Activated naive CD8-positive, alpha-beta T cell (primary cell): ENCODE measurements around the gene IZUMO3.
"Not testable (repeated sequence)": the region's sequence is repeated elsewhere in the genome, so short reads cannot be mapped to it uniquely, and the experiment has no call there.

ENCODE experiments used
- H3K27ac Mint-ChIP-seq: one replicate; pipeline ENCODE4 v1.8.0; 2021; ENCODE audit warnings: mixed read lengths
- H3K27me3 Mint-ChIP-seq: one replicate; pipeline ENCODE4 v1.8.0; 2021; ENCODE audit warnings: mixed read lengths
- H3K36me3 Mint-ChIP-seq: one replicate; pipeline ENCODE4 v1.8.0; 2021; ENCODE audit warnings: mixed read lengths
- H3K4me1 Mint-ChIP-seq: one replicate; pipeline ENCODE4 v1.8.0; 2021; ENCODE audit warnings: low read depth, mixed read lengths
- H3K4me3 Mint-ChIP-seq: one replicate; pipeline ENCODE4 v1.8.0; 2021; ENCODE audit warnings: mild to moderate bottlenecking, mixed read lengths
- H3K9me3 Mint-ChIP-seq: one replicate; pipeline ENCODE4 v1.8.0; 2021; ENCODE audit warnings: low read depth, mixed read lengths

Gene IZUMO3

GRCh38 chr9:24545847-24546522 lies at the start of gene IZUMO3:
TSS of gene IZUMO3 (minus strand) at chr9:24545897. CDS start at chr9:24545649, 248 bp downstream.
- H3K36me3 Mint-ChIP-seq = no peaks in the 10 kb centered on the region
- no peaks in the 10 kb centered on the region for H3K4me1 Mint-ChIP-seq
- H3K27me3 Mint-ChIP-seq = no peaks in the 10 kb centered on the region
- peaks cover 30% of the 10 kb centered on the region for H3K9me3 Mint-ChIP-seq
- H3K27ac Mint-ChIP-seq = no peak within 1 kb of the TSS
- no peak within 1 kb of the TSS for H3K4me3 Mint-ChIP-seq

GRCh38 chr9:24594234-24594850 lies 48.6 kb upstream of the IZUMO3 start:
- no peak overlapping the region for H3K4me3 Mint-ChIP-seq
- H3K4me1 Mint-ChIP-seq = no peaks in the 10 kb centered on the region
- H3K36me3 Mint-ChIP-seq = no peaks in the 10 kb centered on the region
- H3K27ac Mint-ChIP-seq = no peak overlapping the region
- H3K27me3 Mint-ChIP-seq = no peaks in the 10 kb centered on the region
- H3K9me3 Mint-ChIP-seq = peaks cover 19% of the 10 kb centered on the region

- H3K4me1 Mint-ChIP-seq = no peaks in the 10 kb centered on the region
Measured at GRCh38 chr9:24590432-24590831, 44.7 kb upstream of the IZUMO3 start.

GRCh38 chr9:24587883-24588282 lies 42.2 kb upstream of the IZUMO3 start:
- Mint-ChIP-seq H3K9me3 (peaks cover 6% of the 10 kb centered on the region), H3K27me3 (no peaks in the 10 kb centered on the region)

More at GRCh38 chr9:24590432-24590831, 44.7 kb upstream of the IZUMO3 start:
- Mint-ChIP-seq H3K27me3 (no peaks in the 10 kb centered on the region), H3K36me3 (no peaks in the 10 kb centered on the region), H3K9me3 (peaks cover 8% of the 10 kb centered on the region), H3K4me3 (no peak overlapping the region), H3K27ac (no peak overlapping the region)

GRCh38 chr9:24582146-24583126 lies 36.7 kb upstream of the IZUMO3 start:
- H3K27ac Mint-ChIP-seq = no peak overlapping the region
- H3K27me3 Mint-ChIP-seq = no peaks in the 10 kb centered on the region
- no peaks in the 10 kb centered on the region for H3K4me1 Mint-ChIP-seq
- H3K9me3 Mint-ChIP-seq = peaks cover 8% of the 10 kb centered on the region
- H3K36me3 Mint-ChIP-seq = no peaks in the 10 kb centered on the region
- H3K4me3 Mint-ChIP-seq = no peak overlapping the region

More at GRCh38 chr9:24587883-24588282, 42.2 kb upstream of the IZUMO3 start:
- no peaks in the 10 kb centered on the region for H3K36me3 Mint-ChIP-seq
- H3K27ac Mint-ChIP-seq = no peak overlapping the region
- no peaks in the 10 kb centered on the region for H3K4me1 Mint-ChIP-seq
- no peak overlapping the region for H3K4me3 Mint-ChIP-seq

- H3K9me3 Mint-ChIP-seq, H3K27me3 Mint-ChIP-seq, H3K27ac Mint-ChIP-seq, H3K36me3 Mint-ChIP-seq, H3K4me3 Mint-ChIP-seq, H3K4me1 Mint-ChIP-seq: not testable (repeated sequence)
Measured at GRCh38 chr9:24580005-24580404, 34.3 kb upstream of the IZUMO3 start.

- Mint-ChIP-seq H3K9me3 (peaks cover 9% of the 10 kb centered on the region), H3K4me1 (no peaks in the 10 kb centered on the region), H3K27ac (no peak overlapping the region), H3K36me3 (no peaks in the 10 kb centered on the region), H3K27me3 (no peaks in the 10 kb centered on the region), H3K4me3 (no peak overlapping the region)
Measured at GRCh38 chr9:24572406-24572805, 26.7 kb upstream of the IZUMO3 start.

- H3K9me3 Mint-ChIP-seq = peaks cover 28% of the 10 kb centered on the region
- no peaks in the 10 kb centered on the region for H3K27me3 Mint-ChIP-seq
- no peak overlapping the region for H3K27ac Mint-ChIP-seq
- no peaks in the 10 kb centered on the region for H3K36me3 Mint-ChIP-seq
- no peak overlapping the region for H3K4me3 Mint-ChIP-seq
- H3K4me1 Mint-ChIP-seq = no peaks in the 10 kb centered on the region
Measured at GRCh38 chr9:24561957-24562356, 16.3 kb upstream of the IZUMO3 start.

GRCh38 chr9:24553183-24553552 lies 7.5 kb upstream of the IZUMO3 start:
- Mint-ChIP-seq H3K27ac (no peak overlapping the region), H3K9me3 (peaks cover 21% of the 10 kb centered on the region), H3K4me1 (no peaks in the 10 kb centered on the region), H3K36me3 (no peaks in the 10 kb centered on the region), H3K27me3 (no peaks in the 10 kb centered on the region), H3K4me3 (no peak overlapping the region)

- no peaks in the 10 kb centered on the region for H3K27me3 Mint-ChIP-seq
Measured at GRCh38 chr9:24552526-24553182, 7.0 kb upstream of the IZUMO3 start.

GRCh38 chr9:24545285-24545684 lies 412 bp downstream of the IZUMO3 start:
- H3K27me3 Mint-ChIP-seq = no peaks in the 10 kb centered on the region
- no peak overlapping the region for H3K4me3 Mint-ChIP-seq
- H3K9me3 Mint-ChIP-seq = peaks cover 30% of the 10 kb centered on the region
- H3K27ac Mint-ChIP-seq = no peak overlapping the region
- H3K36me3 Mint-ChIP-seq = no peaks in the 10 kb centered on the region
- no peaks in the 10 kb centered on the region for H3K4me1 Mint-ChIP-seq

More at GRCh38 chr9:24552526-24553182, 7.0 kb upstream of the IZUMO3 start:
- no peaks in the 10 kb centered on the region for H3K4me1 Mint-ChIP-seq
- no peaks in the 10 kb centered on the region for H3K36me3 Mint-ChIP-seq
- H3K4me3 Mint-ChIP-seq = no peak overlapping the region
- peaks cover 26% of the 10 kb centered on the region for H3K9me3 Mint-ChIP-seq
- no peak overlapping the region for H3K27ac Mint-ChIP-seq

- Mint-ChIP-seq H3K9me3 (peaks cover 13% of the 10 kb centered on the region), H3K4me1 (no peaks in the 10 kb centered on the region), H3K36me3 (no peaks in the 10 kb centered on the region), H3K27me3 (no peaks in the 10 kb centered on the region), H3K4me3 (no peak overlapping the region), H3K27ac (no peak overlapping the region)
Measured at GRCh38 chr9:24518545-24518944, 27.2 kb downstream of the IZUMO3 start.

- no peak overlapping the region for H3K27ac Mint-ChIP-seq
- H3K36me3 Mint-ChIP-seq = no peaks in the 10 kb centered on the region
- no peaks in the 10 kb centered on the region for H3K4me1 Mint-ChIP-seq
- H3K27me3 Mint-ChIP-seq = no peaks in the 10 kb centered on the region
- peaks cover 26% of the 10 kb centered on the region for H3K9me3 Mint-ChIP-seq
- H3K4me3 Mint-ChIP-seq = no peak overlapping the region
Measured at GRCh38 chr9:24516463-24516862, 29.2 kb downstream of the IZUMO3 start.

- Mint-ChIP-seq H3K27me3 (no peaks in the 10 kb centered on the region), H3K36me3 (no peaks in the 10 kb centered on the region), H3K9me3 (peaks cover 26% of the 10 kb centered on the region), H3K27ac (no peak overlapping the region), H3K4me3 (no peak overlapping the region), H3K4me1 (no peaks in the 10 kb centered on the region)
Measured at GRCh38 chr9:24509850-24510249, 35.8 kb downstream of the IZUMO3 start.
